OCI-M1 (cell line): ENCODE data around the gene CHCHD3.
"Not testable (repeated sequence)": the region's sequence is repeated elsewhere in the genome, so short reads cannot be mapped to it uniquely, and the experiment has no call there.

Experiments
- DNase-seq: peaks from one replicate; lab custom pipeline; 2025; lab: John Stamatoyannopoulos, UW

Gene CHCHD3

GRCh38 chr7:132902294-132902693 is 179.6 kb downstream of the CHCHD3 start:
- not testable (repeated sequence) for DNase-seq

GRCh38 chr7:132901241-132901640 is 180.6 kb downstream of the CHCHD3 start:
- no peak for DNase-seq

GRCh38 chr7:132899833-132900232 is 182.1 kb downstream of the CHCHD3 start:
- no peak for DNase-seq

- DNase-seq = not testable (repeated sequence)
Observed at GRCh38 chr7:132898641-132899175, 183.2 kb downstream of the CHCHD3 start.

- DNase-seq = no peak
Observed at GRCh38 chr7:132897093-132897687, 184.7 kb downstream of the CHCHD3 start.

- peak; percentile 55 for DNase-seq
Observed at GRCh38 chr7:132895231-132895630, 186.7 kb downstream of the CHCHD3 start.

GRCh38 chr7:132893560-132893959 is 188.3 kb downstream of the CHCHD3 start:
- DNase-seq = no peak

- DNase-seq = not testable (repeated sequence)
Observed at GRCh38 chr7:132892744-132893143, 189.1 kb downstream of the CHCHD3 start.

GRCh38 chr7:132891554-132891953 is 190.3 kb downstream of the CHCHD3 start:
- no peak for DNase-seq

GRCh38 chr7:132882714-132883428 is 199.0 kb downstream of the CHCHD3 start:
- DNase-seq = peak; percentile 57

- DNase-seq = no peak
Observed at GRCh38 chr7:132881317-132881716, 200.6 kb downstream of the CHCHD3 start.

GRCh38 chr7:132879579-132879978 is 202.3 kb downstream of the CHCHD3 start:
- DNase-seq = no peak

GRCh38 chr7:132878204-132878919 is 203.5 kb downstream of the CHCHD3 start:
- peak; percentile 7 for DNase-seq

- DNase-seq = no peak
Observed at GRCh38 chr7:132877573-132877972, 204.3 kb downstream of the CHCHD3 start.

- no peak for DNase-seq
Observed at GRCh38 chr7:132876576-132876975, 205.3 kb downstream of the CHCHD3 start.

- DNase-seq = no peak
Observed at GRCh38 chr7:132872034-132872433, 209.9 kb downstream of the CHCHD3 start.

GRCh38 chr7:132871419-132871818 is 210.5 kb downstream of the CHCHD3 start:
- no peak for DNase-seq

- no peak for DNase-seq
Observed at GRCh38 chr7:132869166-132869861, 212.6 kb downstream of the CHCHD3 start.

GRCh38 chr7:132866551-132866950 is 215.3 kb downstream of the CHCHD3 start:
- DNase-seq = no peak

GRCh38 chr7:132866144-132866531 is 215.8 kb downstream of the CHCHD3 start:
- no peak for DNase-seq

GRCh38 chr7:132865366-132866143 is 216.3 kb downstream of the CHCHD3 start:
- DNase-seq = no peak
